Measurements from ENCODE around the gene ZBTB45.

The ZBTB45 gene

GRCh38 chr19:58547323-58548312, 28.0 kb upstream of the ZBTB45 start:
- TF ChIP-seq POLR2A (IDR thresholded peaks at IDR 0.05; ENCODE audit: extremely low read depth, insufficient read length) (no peak), CTCF (IDR thresholded peaks at IDR 0.05; ENCODE audit: low read depth, low read length) (no peak), MYC (IDR thresholded peaks at IDR 0.05; ENCODE audit: low read depth, low read length) (no peak), MAX (IDR thresholded peaks at IDR 0.05; ENCODE audit: low read depth, low read length) (no peak)
- peak overlapping the region; percentile 93 for H3K4me3 ChIP-seq (ENCODE audit: low read depth, low read length)
- no peak for DNase-seq (ENCODE audit: low read depth)

- H3K4me3 ChIP-seq (ENCODE audit: low read depth, low read length) = peak overlapping the region; percentile 93
Measured at GRCh38 chr19:58546019-58546530, 26.5 kb upstream of the ZBTB45 start.

GRCh38 chr19:58545286-58546018, 25.8 kb upstream of the ZBTB45 start:
- no peak for DNase-seq (ENCODE audit: low read depth)
- TF ChIP-seq MAX (IDR thresholded peaks at IDR 0.05; ENCODE audit: low read depth, low read length) (no peak), POLR2A (IDR thresholded peaks at IDR 0.05; ENCODE audit: extremely low read depth, insufficient read length) (no peak), CTCF (IDR thresholded peaks at IDR 0.05; ENCODE audit: low read depth, low read length) (no peak), MYC (IDR thresholded peaks at IDR 0.05; ENCODE audit: low read depth, low read length) (no peak)
- H3K4me3 ChIP-seq (ENCODE audit: low read depth, low read length) = peak overlapping the region; percentile 93

More at GRCh38 chr19:58546019-58546530, 26.5 kb upstream of the ZBTB45 start:
- DNase-seq (ENCODE audit: low read depth) = no peak
- TF ChIP-seq POLR2A (IDR thresholded peaks at IDR 0.05; ENCODE audit: extremely low read depth, insufficient read length) (no peak), CTCF (IDR thresholded peaks at IDR 0.05; ENCODE audit: low read depth, low read length) (no peak), MYC (IDR thresholded peaks at IDR 0.05; ENCODE audit: low read depth, low read length) (no peak), MAX (IDR thresholded peaks at IDR 0.05; ENCODE audit: low read depth, low read length) (no peak)

- peak overlapping the region; percentile 93 for H3K4me3 ChIP-seq (ENCODE audit: low read depth, low read length)
- no peak for DNase-seq (ENCODE audit: low read depth)
- no peak for TF ChIP-seq POLR2A (IDR thresholded peaks at IDR 0.05; ENCODE audit: extremely low read depth, insufficient read length)
- TF ChIP-seq MAX (IDR thresholded peaks at IDR 0.05; ENCODE audit: low read depth, low read length) = no peak
- no peak for TF ChIP-seq CTCF (IDR thresholded peaks at IDR 0.05; ENCODE audit: low read depth, low read length)
Measured at GRCh38 chr19:58544591-58545285, 25.1 kb upstream of the ZBTB45 start.

Data from NB4 (cell line).